GM12892 (cell line): ENCODE data around the gene CALHM4. TPM values are rescaled to one million over a fixed set of nuclear protein-coding genes. Genes with fewer than 3 reads are reported as not detected.

Experiments
- DNase-seq: peaks from one replicate; pipeline ENCODE4 v3.0.0; 2011; ENCODE audit not compliant: insufficient read length
- FAIRE-seq: peaks from 2 replicates; lab custom pipeline; 2011; peaks lifted over from hg19 to GRCh38; lab: Jason Lieb, UNC
- POLR2A ChIP-seq: IDR thresholded peaks from 2 replicates; pipeline ENCODE4 v1.6.1; 2011; ENCODE audit warnings: low read depth, low read length, control low read depth
- POLR2AphosphoS5 ChIP-seq: IDR thresholded peaks from 2 replicates; pipeline ENCODE4 v1.6.1; 2011; ENCODE audit warnings: low read depth, low read length, control low read depth
- TAF1 ChIP-seq: IDR thresholded peaks from 2 replicates; pipeline ENCODE4 v1.6.1; 2011; ENCODE audit warnings: low read depth, mild to moderate bottlenecking, control low read depth, low read length, borderline replicate concordance
- polyA plus RNA-seq: library from polyadenylated mRNA; unstranded; fragments of >200 nt; gene quantifications from one replicate; pipeline ENCODE4 v1.2.1, GENCODE V29; 2012; ENCODE audit warnings: missing spikeins, inconsistent platforms; ENCODE audit not compliant: missing spikeins

Gene CALHM4, protein sequence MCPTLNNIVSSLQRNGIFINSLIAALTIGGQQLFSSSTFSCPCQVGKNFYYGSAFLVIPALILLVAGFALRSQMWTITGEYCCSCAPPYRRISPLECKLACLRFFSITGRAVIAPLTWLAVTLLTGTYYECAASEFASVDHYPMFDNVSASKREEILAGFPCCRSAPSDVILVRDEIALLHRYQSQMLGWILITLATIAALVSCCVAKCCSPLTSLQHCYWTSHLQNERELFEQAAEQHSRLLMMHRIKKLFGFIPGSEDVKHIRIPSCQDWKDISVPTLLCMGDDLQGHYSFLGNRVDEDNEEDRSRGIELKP
- not detected for polyA plus RNA-seq

GRCh38 chr6:116553451-116553850, at the start of gene CALHM4:
Gene CALHM4, plus strand, starts transcription at chr6:116553751. Its CDS starts 43 bp downstream, at chr6:116553794.
- TF ChIP-seq POLR2A (no peak), POLR2AphosphoS5 (no peak), TAF1 (no peak)
- DNase-seq (no peak), FAIRE-seq (no peak)

- DNase-seq (no peak), FAIRE-seq (no peak)
- TF ChIP-seq POLR2A (no peak), POLR2AphosphoS5 (no peak), TAF1 (no peak)
Observed at GRCh38 chr6:116507324-116507723, 46.2 kb upstream of the CALHM4 start.

DNA sequence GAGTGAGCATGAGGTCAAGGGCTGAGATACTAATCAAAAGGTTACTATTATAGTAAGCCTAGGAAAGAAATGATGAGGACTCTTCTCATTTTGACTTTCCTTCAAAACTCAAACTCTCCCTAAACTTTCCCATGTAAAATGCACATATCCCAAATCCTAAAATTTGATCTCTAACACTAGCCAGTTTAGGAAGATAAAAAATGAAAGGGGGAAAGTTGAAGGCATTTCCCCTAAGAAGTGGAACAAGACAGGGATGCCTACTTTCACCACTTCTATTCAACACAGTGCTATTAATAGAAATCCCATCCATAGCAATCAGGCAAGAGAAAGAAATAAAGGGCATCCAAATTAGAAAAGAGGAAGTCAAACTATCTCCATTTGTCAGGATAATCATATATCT, 45.0 kb upstream of the CALHM4 start:
- FAIRE-seq (no peak), DNase-seq (no peak)
- TF ChIP-seq POLR2AphosphoS5 (no peak), POLR2A (no peak), TAF1 (no peak)

DNA sequence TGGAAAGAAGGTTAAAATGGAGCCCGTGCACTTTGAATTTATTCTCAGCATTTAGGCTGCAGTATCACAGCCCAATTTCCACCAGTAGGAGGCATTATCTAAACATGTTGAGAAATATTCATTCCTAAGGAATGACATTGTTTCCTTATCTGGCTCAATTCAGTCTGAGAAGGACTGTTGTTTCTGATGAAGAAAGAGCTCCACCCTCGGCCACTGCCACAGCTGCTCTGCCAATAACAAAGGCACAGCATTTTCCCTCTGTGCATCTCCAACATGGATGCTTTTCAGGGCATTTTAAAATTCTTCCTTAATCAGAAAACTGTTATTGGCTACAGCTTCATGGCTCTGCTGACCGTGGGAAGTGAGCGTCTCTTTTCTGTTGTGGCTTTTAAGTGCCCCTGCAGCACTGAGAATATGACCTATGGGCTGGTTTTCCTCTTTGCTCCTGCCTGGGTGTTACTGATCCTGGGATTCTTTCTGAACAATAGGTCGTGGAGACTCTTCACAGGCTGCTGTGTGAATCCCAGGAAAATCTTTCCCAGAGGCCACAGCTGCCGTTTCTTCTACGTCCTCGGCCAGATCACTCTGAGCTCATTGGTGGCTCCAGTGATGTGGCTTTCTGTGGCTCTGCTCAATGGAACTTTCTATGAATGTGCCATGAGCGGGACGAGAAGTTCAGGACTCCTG, 42.0 kb upstream of the CALHM4 start, which contains the start of gene CALHM5:
Gene CALHM5 (plus strand): TSS at position 216 of the 687 bp plus-strand sequence. CDS start 58 bp downstream, at position 274.
- FAIRE-seq (no peak), DNase-seq (no peak)
- no peak for TF ChIP-seq TAF1
- no peak for TF ChIP-seq POLR2A
- TF ChIP-seq POLR2AphosphoS5: no peak

- DNase-seq (no peak), FAIRE-seq (peak; percentile 64)
- TF ChIP-seq POLR2AphosphoS5 (no peak), TAF1 (no peak), POLR2A (no peak)
Observed at GRCh38 chr6:116512111-116512559, 41.4 kb upstream of the CALHM4 start.

DNA sequence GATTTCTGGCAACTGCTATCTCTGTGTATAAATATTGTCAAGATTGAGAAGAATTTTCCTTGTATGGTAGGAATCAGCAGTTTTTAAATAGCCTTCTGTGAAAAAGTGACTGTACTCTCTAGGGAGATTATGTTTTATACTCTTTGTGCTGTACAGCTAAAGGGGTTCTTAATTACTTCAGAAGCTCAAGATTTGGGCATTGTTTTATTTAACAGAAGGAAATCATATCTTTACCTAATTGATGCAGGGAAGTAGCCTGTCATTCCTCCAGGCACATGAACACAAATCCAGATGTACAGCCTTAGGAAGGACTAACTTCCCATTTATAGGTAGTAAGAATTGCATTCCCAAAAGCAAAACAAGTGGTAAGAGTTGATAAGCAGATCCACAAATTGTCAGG, 40.8 kb upstream of the CALHM4 start:
- TF ChIP-seq POLR2AphosphoS5: no peak
- no peak for TF ChIP-seq POLR2A
- TF ChIP-seq TAF1: no peak
- FAIRE-seq: no peak
- DNase-seq: no peak

GRCh38 chr6:116513224-116513875, 40.2 kb upstream of the CALHM4 start:
- FAIRE-seq (peak; percentile 58), DNase-seq (no peak)
- TF ChIP-seq POLR2A (no peak), POLR2AphosphoS5 (no peak), TAF1 (no peak)

DNA sequence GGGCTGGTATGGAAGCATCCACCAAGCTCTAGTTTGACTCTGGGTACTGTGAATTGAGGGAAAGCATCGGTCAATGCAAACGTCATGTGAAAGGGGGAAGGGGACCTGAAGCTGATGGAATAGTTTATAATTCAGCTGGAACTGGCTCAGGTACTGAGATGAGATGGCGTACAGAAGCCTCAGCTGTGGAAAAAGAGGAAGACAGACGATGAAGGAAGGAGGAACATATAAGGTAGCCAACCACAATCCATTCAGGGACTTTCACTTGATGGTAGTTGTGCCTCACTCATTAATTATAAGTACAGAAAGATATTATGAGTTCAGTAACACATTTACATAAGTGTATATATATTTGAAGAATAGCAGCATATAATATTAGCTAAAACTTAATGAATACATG, 39.4 kb upstream of the CALHM4 start:
- TF ChIP-seq POLR2AphosphoS5 (no peak), TAF1 (no peak), POLR2A (no peak)
- FAIRE-seq (no peak), DNase-seq (no peak)

GRCh38 chr6:116515141-116515540, 38.4 kb upstream of the CALHM4 start:
- no peak for FAIRE-seq
- no peak for TF ChIP-seq POLR2A
- no peak for TF ChIP-seq POLR2AphosphoS5
- TF ChIP-seq TAF1: no peak
- DNase-seq: no peak

DNA sequence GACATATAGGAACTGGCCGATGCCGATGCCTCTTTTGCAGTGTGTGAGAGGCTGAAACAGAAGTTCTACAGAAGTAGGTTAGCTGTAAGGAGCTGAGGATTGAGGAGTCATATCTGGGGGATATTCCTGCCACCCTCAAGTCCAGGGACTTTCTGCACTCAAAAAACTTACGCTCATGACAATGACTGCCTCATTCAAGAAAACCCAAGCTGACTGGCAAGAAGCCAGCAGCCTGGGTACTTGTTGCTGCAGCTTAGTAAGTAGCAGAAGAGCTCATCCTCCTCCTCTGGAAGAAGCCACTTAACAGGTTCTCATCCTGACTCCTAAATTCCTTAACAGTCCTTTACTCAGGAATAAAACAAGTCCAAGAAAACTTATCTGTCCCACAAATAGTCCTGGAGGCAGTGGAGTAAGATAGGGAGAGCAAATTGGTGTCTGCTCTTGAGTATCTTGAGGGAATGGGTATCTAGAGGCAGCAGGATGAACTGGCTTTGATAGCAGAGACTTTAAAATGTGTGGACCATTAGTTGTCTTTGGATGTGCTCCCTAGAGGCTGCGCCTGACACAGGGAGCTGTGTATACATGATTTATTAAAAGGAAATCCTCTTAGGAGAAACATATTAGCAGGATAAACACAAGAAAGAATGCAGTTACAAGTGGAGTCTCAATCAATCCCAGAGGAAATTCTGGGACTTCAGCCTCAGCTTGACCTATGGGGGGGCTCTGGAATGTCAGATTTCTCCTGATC, 34.8 kb upstream of the CALHM4 start:
- FAIRE-seq (no peak), DNase-seq (no peak)
- TF ChIP-seq TAF1: no peak
- no peak for TF ChIP-seq POLR2AphosphoS5
- no peak for TF ChIP-seq POLR2A
